H1 (cell line): ENCODE measurements around the gene AEBP1. TPM values are rescaled to one million over a fixed set of nuclear protein-coding genes. Genes with fewer than 3 reads are reported as not detected.

Experiments
- BCL11A ChIP-seq, 2 experiments: IDR thresholded peaks; one replicate each; pipeline ENCODE4 v1.6.1; 2011; ENCODE audit warnings: low read depth in 2 of 2, low read length in 2 of 2, mild to moderate bottlenecking in 2 of 2
- NANOG ChIP-seq: IDR thresholded peaks from 2 replicates; pipeline ENCODE4 v1.6.1; 2011; ENCODE audit warnings: low read length, low read depth, mild to moderate bottlenecking, inconsistent platforms; ENCODE audit not compliant: insufficient read depth, poor library complexity, severe bottlenecking
- PHF8 ChIP-seq: fragments of 200-600 bp; sonication (generic); conservative IDR thresholded peaks from 2 replicates; pipeline ENCODE4 v1.7.1; 2012; ENCODE audit warnings: low read depth, mild to moderate bottlenecking, inconsistent platforms, low read length, moderate library complexity
- RXRA ChIP-seq: IDR thresholded peaks from 2 replicates; pipeline ENCODE4 v1.6.1; 2011; ENCODE audit warnings: low read depth, mild to moderate bottlenecking, low read length, moderate library complexity; ENCODE audit not compliant: insufficient read depth
- TAF7 ChIP-seq: optimal IDR thresholded peaks from 2 replicates; pipeline ENCODE3; 2011; ENCODE audit warnings: low read depth, mild to moderate bottlenecking, inconsistent platforms, low read length, moderate library complexity, borderline replicate concordance
- polyA plus RNA-seq, 7 experiments: library from polyadenylated mRNA; depleted of rRNA in 3 of 7; stranded (reverse) in 5 of 7; unstranded in 2 of 7; fragments of >200 nt in 5 of 7; fragments of 200-250 nt in 2 of 7; gene quantifications; 1 replicate in 5 of 7; 2 replicates in 1 of 7; 4 replicates in 1 of 7; pipeline versions ENCODE4 v1.2.1 to v1.2.3, GENCODE V29; 2011 to 2013; ENCODE audit warnings: missing spikeins in 2 of 7, mixed read lengths in 2 of 7
- total RNA-seq: library from RNA; stranded (reverse); fragmentation: NEBNext Ultra II Directional; extraction: Animal tissue kit (Norgen Biotek cat#: 25700); gene quantifications from 2 replicates; pipeline ENCODE4 v1.2.1, GENCODE V29; 2021

Gene AEBP1
- total and polyA plus RNA-seq, 2 of the 8 experiments (the other 6 are each of a cell fraction or from before 2014, with no cell fraction given): 10.4 to 41.2 TPM

- TF ChIP-seq NANOG (no peak), RXRA (no peak), PHF8 (no peak), TAF7 (no peak), BCL11A (IDR thresholded peaks at IDR 0.05; ENCODE audit: low read depth in 2 of 2, low read length in 2 of 2) (no peak)
Observed at GRCh38 chr7:44108768-44109750, 4.9 kb downstream of the AEBP1 start (continued).
